ENCODE results near the gene SLIT1. TPM values are rescaled to one million over a fixed set of nuclear protein-coding genes. Genes with fewer than 3 reads are reported as not detected.

Gene SLIT1
- total and polyA plus RNA-seq, 4 experiments from 2014 or later: 0.05 to 0.32 (median 0.28) TPM; not detected in 1

DNA sequence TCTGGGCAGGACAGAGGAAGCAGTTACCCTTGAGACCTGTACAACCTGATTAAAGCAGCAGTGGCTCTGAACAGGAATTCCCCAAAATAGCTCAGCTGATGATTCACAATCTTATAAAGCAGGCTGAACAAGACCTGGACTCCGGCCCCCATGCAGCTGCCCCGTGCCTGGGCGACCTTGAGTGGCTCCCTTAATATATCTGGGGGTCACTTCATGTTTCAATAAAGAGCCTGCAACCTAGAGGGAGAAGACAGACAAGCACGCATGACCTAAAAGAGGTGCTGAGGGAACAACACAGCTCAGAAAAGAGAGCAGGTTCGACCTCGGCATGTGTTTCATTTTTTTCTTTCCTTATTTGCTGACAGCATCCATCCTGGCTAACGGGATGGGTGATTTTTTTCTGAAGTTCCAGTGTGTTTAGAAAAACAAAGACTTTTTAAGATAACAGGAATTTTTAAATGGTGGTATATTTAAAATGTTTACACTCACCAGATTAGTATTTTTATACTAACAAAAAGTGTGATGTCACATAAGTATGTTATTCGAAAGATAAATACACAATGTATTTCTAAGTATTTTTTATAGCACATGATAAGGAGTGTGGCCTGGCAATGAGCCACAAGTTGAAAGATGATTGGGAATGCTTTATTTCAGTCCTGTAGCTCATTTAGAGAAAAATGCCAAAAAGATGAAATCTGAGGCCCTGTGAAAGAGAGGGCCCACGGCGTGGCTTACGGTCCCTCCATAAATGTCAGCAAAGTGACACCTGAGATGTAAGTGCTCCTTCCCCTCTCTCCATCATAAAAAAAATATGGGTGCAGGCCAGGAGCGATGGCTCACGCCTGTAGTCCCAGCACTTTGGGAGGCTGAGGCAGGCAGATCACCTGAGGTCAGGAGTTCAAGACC, 161.3 kb downstream of the SLIT1 start:
- Histone ChIP-seq H3K27me3 (ENCODE audit: insufficient read depth, low read length) (no peaks in the 10 kb centered on the region), H3K4me3 (ENCODE audit: low read length in 2 of 2) (no peak overlapping the region), H3K27ac (ENCODE audit: low read depth, low read length) (no peak overlapping the region), H3K4me1 (ENCODE audit: insufficient read depth, low read length) (no peaks in the 10 kb centered on the region), H3K9me3 (ENCODE audit: control insufficient read depth in 1 of 2, low read length in 2 of 2) (no peaks in the 10 kb centered on the region), H3K36me3 (ENCODE audit: insufficient read depth, low read length) (no peaks in the 10 kb centered on the region)
- H3K27me3 Mint-ChIP-seq: no peaks in the 10 kb centered on the region
- ChIA-PET CTCF (ENCODE audit: partially characterized antibody) (interaction anchor here (0.8 to 6.9 kb wide), 22 partner anchors 8 to 632 kb away, joined by 3 to 86 read pairs (median 5); no protein-coding TSS in a partner anchor), POLR2A (ENCODE audit: partially characterized antibody) (no interaction called here)
- no peaks in the 10 kb centered on the region for H3K9me3 Mint-ChIP-seq
- intact Hi-C loops (cut with micrococcal nuclease): loop anchor here (5.0 kb wide), 1 partner anchor 382 kb away; no protein-coding TSS in a partner anchor
- H3K4me1 Mint-ChIP-seq: no peaks in the 10 kb centered on the region
- H3K4me3 Mint-ChIP-seq: no peak overlapping the region
- DNase-seq: no peak
- no peak overlapping the region for H3K27ac Mint-ChIP-seq
- no peaks in the 10 kb centered on the region for H3K36me3 Mint-ChIP-seq

DNA sequence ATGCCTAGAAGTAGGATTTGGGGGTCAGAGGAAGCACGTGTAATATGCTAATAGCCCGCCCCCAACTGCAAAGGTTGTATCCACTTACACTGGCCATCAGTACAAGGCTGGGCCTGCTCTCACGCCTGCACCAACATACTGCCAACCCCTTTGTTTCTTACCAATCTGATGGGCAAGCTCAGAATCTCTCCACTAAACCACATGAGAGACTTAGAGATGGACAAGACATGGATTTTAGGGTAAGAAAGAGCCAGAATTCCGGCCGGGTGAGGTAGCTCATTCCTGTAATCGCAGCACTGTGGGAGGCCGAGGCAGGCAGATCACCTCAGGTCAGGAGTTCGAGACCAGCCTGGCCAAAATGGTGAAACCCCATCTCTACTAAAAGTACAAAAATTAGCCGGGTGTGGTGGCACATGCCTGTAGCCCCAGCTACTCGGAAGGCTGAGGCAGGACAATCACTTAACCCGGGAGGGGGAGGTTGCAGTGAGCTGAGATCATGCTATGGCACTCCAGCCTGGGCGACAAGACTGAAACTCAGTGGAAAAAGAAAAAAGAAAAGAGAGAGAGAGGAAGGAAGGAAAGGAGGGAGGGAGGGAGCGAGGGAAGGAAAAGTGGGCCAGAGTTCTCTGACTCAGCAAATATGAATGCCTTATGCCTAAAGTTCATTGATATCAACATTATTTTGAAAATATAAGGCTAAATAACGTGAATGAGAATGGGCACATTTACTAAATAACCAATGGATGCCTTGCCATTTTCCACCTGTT, 162.2 kb downstream of the SLIT1 start:
- no peak for DNase-seq
- no peaks in the 10 kb centered on the region for H3K9me3 Mint-ChIP-seq
- H3K36me3 Mint-ChIP-seq: no peaks in the 10 kb centered on the region
- POLR2A ChIA-PET (ENCODE audit: partially characterized antibody): no interaction called here
- peak overlapping the region in 1 of 7 donors; percentile 41 for H3K27ac Mint-ChIP-seq
- Histone ChIP-seq H3K4me1 (ENCODE audit: insufficient read depth, low read length) (no peaks in the 10 kb centered on the region), H3K9me3 (ENCODE audit: control insufficient read depth in 1 of 2, low read length in 2 of 2) (no peaks in the 10 kb centered on the region), H3K4me3 (ENCODE audit: low read length in 2 of 2) (no peak overlapping the region), H3K27ac (ENCODE audit: low read depth, low read length) (no peak overlapping the region), H3K36me3 (ENCODE audit: insufficient read depth, low read length) (no peaks in the 10 kb centered on the region), H3K27me3 (ENCODE audit: insufficient read depth, low read length) (no peaks in the 10 kb centered on the region)
- H3K27me3 Mint-ChIP-seq: no peaks in the 10 kb centered on the region
- CTCF ChIA-PET (ENCODE audit: partially characterized antibody): interaction anchor here (0.8 to 6.9 kb wide), 4 partner anchors 9 to 383 kb away, joined by 3 to 86 read pairs (median 8); no protein-coding TSS in a partner anchor
- intact Hi-C loops (cut with micrococcal nuclease): no loop called here
- no peak overlapping the region for H3K4me3 Mint-ChIP-seq
- no peaks in the 10 kb centered on the region for H3K4me1 Mint-ChIP-seq

DNA sequence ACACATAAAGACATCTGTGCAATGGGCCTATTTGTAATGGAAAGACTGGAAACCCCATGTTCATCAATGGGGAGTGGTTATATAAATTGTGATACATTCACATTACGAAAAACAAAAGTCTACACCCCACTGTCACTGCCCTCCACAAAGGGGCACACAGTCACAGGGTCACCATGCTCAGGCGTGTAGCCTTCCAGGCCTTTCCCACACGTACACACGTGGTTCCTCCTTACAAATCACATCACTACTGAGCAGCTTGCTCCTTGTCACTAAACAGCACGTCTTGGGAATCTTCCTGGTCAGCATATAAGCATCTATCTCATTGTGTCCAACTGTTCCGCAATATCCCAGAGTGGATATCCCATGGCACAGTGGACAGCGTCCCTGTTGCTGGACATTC, 163.1 kb downstream of the SLIT1 start:
- Histone ChIP-seq H3K4me1 (ENCODE audit: insufficient read depth, low read length) (no peaks in the 10 kb centered on the region), H3K27me3 (ENCODE audit: insufficient read depth, low read length) (no peaks in the 10 kb centered on the region), H3K27ac (ENCODE audit: low read depth, low read length) (no peak overlapping the region), H3K36me3 (ENCODE audit: insufficient read depth, low read length) (no peaks in the 10 kb centered on the region), H3K9me3 (ENCODE audit: control insufficient read depth in 1 of 2, low read length in 2 of 2) (no peaks in the 10 kb centered on the region), H3K4me3 (ENCODE audit: low read length in 2 of 2) (no peak overlapping the region)
- H3K36me3 Mint-ChIP-seq: no peaks in the 10 kb centered on the region
- CTCF ChIA-PET (ENCODE audit: partially characterized antibody): interaction anchor here (0.6 to 6.9 kb wide), 3 partner anchors 15 to 152 kb away, joined by 3 to 86 read pairs (median 3); no protein-coding TSS in a partner anchor
- H3K4me1 Mint-ChIP-seq: no peaks in the 10 kb centered on the region
- H3K9me3 Mint-ChIP-seq: no peaks in the 10 kb centered on the region
- POLR2A ChIA-PET (ENCODE audit: partially characterized antibody): no interaction called here
- H3K27ac Mint-ChIP-seq: no peak overlapping the region
- no peak overlapping the region for H3K4me3 Mint-ChIP-seq
- intact Hi-C loops (cut with micrococcal nuclease): no loop called here
- DNase-seq: no peak
- no peaks in the 10 kb centered on the region for H3K27me3 Mint-ChIP-seq

DNA sequence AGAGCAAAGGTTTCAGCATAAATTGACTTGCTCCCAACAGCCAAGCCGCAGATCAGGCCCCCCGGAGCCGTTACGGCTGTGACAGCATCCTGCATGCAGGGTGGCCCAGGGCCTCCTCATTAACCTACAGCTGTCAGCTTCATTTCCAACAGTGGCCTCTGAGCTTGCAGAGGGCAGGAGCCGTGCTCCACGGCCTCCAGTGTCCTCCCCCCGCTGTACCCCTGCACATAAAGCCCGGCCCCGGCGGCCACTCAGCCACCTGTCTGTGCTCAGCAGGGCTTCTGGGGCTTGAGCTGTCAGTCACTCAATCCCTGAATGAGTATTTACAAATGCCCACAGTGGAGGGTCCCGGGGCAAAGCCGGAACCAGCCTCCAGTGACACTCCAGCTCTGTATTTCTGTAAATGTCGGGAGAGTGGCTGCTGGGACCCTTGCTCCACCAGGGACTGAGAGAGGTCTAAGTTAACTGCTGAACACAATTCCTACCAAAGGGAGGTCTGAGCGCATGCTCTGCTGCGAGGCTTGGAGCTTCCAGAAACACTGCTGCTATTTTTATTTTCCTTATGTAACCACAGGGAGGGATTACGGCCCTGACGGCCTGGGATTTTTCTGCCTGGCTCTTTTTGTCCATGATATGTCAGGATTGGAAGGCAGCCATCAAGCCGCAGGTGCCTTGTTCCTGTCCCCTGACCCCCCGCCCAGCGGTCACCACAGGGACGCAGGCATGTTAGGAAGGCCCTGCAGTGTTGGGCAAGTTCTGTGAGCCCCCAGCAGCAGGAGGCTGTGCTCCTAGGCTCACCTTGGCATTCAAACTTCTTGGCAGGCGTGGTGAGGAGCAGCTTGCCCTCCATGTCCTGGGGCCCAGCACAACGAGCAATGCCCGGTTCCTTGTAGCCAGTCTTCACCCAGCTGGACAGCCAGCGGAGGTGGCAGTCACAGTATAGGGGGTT, 165.0 kb downstream of the SLIT1 start:
- Histone ChIP-seq H3K27ac (ENCODE audit: low read depth, low read length) (no peak overlapping the region), H3K36me3 (ENCODE audit: insufficient read depth, low read length) (no peaks in the 10 kb centered on the region), H3K4me3 (ENCODE audit: low read length in 2 of 2) (no peak overlapping the region), H3K4me1 (ENCODE audit: insufficient read depth, low read length) (no peaks in the 10 kb centered on the region), H3K27me3 (ENCODE audit: insufficient read depth, low read length) (no peaks in the 10 kb centered on the region), H3K9me3 (ENCODE audit: control insufficient read depth in 1 of 2, low read length in 2 of 2) (no peaks in the 10 kb centered on the region)
- Mint-ChIP-seq H3K27ac (no peak overlapping the region), H3K4me3 (no peak overlapping the region), H3K27me3 (no peaks in the 10 kb centered on the region), H3K4me1 (peaks cover 3 to 10% (median 4%) of the 10 kb centered on the region in 4 donors), H3K9me3 (no peaks in the 10 kb centered on the region), H3K36me3 (no peaks in the 10 kb centered on the region)
- DNase-seq: no peak
- ChIA-PET POLR2A (ENCODE audit: partially characterized antibody) (no interaction called here), CTCF (ENCODE audit: partially characterized antibody) (interaction anchor here (2.9 kb wide), 1 partner anchor 17 kb away, joined by 24 read pairs; no protein-coding TSS in a partner anchor)
- intact Hi-C loops (cut with micrococcal nuclease): no loop called here

DNA sequence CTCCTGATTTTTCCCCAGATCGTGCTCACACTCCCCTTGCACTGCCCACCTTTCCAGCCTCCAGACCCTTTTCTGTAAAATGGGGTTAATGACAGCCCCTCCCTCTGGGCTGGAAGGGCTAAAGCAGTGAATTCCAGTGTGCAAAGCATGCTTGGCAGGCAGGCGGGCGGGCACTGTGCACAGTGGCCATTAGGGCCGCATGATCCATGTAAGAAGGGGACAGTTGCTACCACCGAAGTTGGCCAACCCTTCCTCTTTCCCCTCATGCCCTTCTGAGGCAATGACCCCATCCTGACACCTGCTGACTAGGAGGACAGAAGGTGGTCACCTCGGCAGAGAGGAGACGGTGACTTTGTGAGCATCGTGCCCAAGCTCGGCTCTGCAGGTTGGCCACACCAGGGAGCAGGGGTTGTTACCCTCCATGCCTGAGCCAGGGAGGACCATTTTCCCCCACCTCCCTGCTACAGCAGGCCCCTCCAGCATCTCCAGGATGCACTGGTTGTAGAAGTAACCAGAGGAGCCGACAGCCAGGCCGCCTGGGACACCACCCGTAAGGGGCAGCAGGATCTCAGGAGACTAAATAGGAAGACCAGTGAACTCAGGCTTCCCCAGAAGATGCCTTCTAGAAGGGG, 166.4 kb downstream of the SLIT1 start:
- DNase-seq: no peak
- H3K27ac ChIP-seq (ENCODE audit: low read depth, low read length): no peak overlapping the region
- no peak overlapping the region for H3K27ac Mint-ChIP-seq
- H3K36me3 ChIP-seq (ENCODE audit: insufficient read depth, low read length): no peaks in the 10 kb centered on the region
- H3K27me3 ChIP-seq (ENCODE audit: insufficient read depth, low read length): no peaks in the 10 kb centered on the region
- H3K4me3 Mint-ChIP-seq: no peak overlapping the region
- no peaks in the 10 kb centered on the region for H3K9me3 ChIP-seq (ENCODE audit: control insufficient read depth in 1 of 2, low read length in 2 of 2)
- H3K4me1 ChIP-seq (ENCODE audit: insufficient read depth, low read length): no peaks in the 10 kb centered on the region
- H3K36me3 Mint-ChIP-seq: no peaks in the 10 kb centered on the region
- H3K4me1 Mint-ChIP-seq: peaks cover 3 to 10% (median 4%) of the 10 kb centered on the region in 4 donors
- no peaks in the 10 kb centered on the region for H3K9me3 Mint-ChIP-seq
- no peaks in the 10 kb centered on the region for H3K27me3 Mint-ChIP-seq
- intact Hi-C loops (cut with micrococcal nuclease): no loop called here
- ChIA-PET POLR2A (ENCODE audit: partially characterized antibody) (no interaction called here), CTCF (ENCODE audit: partially characterized antibody) (interaction anchor here (2.9 kb wide), 1 partner anchor 19 kb away, joined by 24 read pairs; no protein-coding TSS in a partner anchor)
- H3K4me3 ChIP-seq (ENCODE audit: low read length in 2 of 2): no peak overlapping the region

DNA sequence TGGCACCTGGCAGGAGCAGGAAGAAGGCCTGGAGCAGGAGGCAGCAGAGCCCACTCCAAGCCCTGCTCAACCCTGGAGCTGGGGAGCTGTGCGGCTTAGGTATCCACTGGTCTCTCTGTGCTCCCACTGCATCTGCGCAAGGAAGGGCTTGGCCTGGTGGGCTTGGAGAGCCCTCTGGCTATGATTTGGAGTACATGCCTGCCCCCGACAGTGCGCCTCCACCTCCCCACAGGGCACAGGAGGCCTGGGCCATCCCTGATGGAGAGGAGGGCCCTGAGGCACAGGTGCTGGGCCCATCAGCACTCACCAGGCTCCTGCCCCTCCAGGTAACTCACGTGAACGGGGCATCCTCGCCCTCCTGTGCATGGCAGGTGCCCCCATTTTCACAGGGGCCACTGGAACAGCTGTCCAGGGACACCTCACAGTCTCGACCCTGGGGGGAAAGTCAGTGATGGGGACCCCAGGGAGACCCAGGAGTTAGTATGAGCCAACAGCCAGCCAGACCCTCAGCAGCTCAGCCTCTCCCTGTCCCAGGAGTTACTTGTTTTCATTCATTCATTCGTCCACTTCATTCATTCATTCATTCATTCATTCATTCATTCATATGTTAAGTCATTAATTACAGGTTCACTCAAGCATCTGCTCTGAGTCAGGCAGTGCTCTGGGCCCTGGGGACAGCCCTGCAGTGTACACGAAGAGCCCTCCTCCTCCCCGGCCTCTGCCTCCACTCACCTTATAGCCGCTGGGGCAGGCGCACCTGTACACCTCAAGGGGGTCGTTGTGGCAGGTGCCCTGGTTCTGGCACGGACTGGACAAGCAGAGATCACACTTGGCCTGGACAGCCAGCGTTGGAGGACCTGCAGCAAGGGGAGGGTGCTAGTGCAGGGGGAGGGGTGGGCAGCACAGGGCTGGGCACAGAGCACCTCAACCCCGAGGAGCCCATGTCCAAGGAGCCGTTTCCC, 167.2 kb downstream of the SLIT1 start:
- Mint-ChIP-seq H3K27ac (no peak overlapping the region), H3K4me1 (peaks cover 3 to 10% (median 4%) of the 10 kb centered on the region in 4 donors), H3K27me3 (no peaks in the 10 kb centered on the region), H3K4me3 (no peak overlapping the region), H3K9me3 (no peaks in the 10 kb centered on the region), H3K36me3 (no peaks in the 10 kb centered on the region)
- Histone ChIP-seq H3K4me1 (ENCODE audit: insufficient read depth, low read length) (no peaks in the 10 kb centered on the region), H3K4me3 (ENCODE audit: low read length in 2 of 2) (no peak overlapping the region), H3K9me3 (ENCODE audit: control insufficient read depth in 1 of 2, low read length in 2 of 2) (no peaks in the 10 kb centered on the region), H3K36me3 (ENCODE audit: insufficient read depth, low read length) (no peaks in the 10 kb centered on the region), H3K27me3 (ENCODE audit: insufficient read depth, low read length) (no peaks in the 10 kb centered on the region), H3K27ac (ENCODE audit: low read depth, low read length) (no peak overlapping the region)
- ChIA-PET POLR2A (ENCODE audit: partially characterized antibody) (no interaction called here), CTCF (ENCODE audit: partially characterized antibody) (no interaction called here)
- DNase-seq: no peak
- intact Hi-C loops (cut with micrococcal nuclease): no loop called here

Measured in CD4-positive, alpha-beta memory T cell (primary cell).